HEK293 (cell line): Measurements from ENCODE around the gene CLASP2.

ENCODE experiments used
- GLIS1 ChIP-seq: fragments of 450-650 bp; formaldehyde crosslinking; IDR thresholded peaks from 2 replicates; pipeline ENCODE4 v1.5.1; 2016; ENCODE audit warnings: missing biosample characterization, missing genetic modification characterization
- ZBTB48 ChIP-seq: fragments of 450-650 bp; formaldehyde crosslinking; IDR thresholded peaks from 2 replicates; pipeline ENCODE4 v1.5.1; 2016; ENCODE audit warnings: missing biosample characterization, missing genetic modification characterization
- ZNF266 ChIP-seq: fragments of 450-650 bp; formaldehyde crosslinking; IDR thresholded peaks from 2 replicates; pipeline ENCODE4 v1.5.1; 2016; ENCODE audit warnings: missing biosample characterization, missing genetic modification characterization, low read depth
- ZNF324 ChIP-seq: fragments of 450-650 bp; formaldehyde crosslinking; IDR thresholded peaks from 2 replicates; pipeline ENCODE4 v1.5.1; 2016; ENCODE audit warnings: missing biosample characterization, missing genetic modification characterization
- ZSCAN16 ChIP-seq: fragments of 450-650 bp; formaldehyde crosslinking; IDR thresholded peaks from 2 replicates; pipeline ENCODE4 v1.5.1; 2016; ENCODE audit warnings: missing biosample characterization, missing genetic modification characterization
- TF ChIP-seq, protein P1 (sequence below): fragments of 450-650 bp; formaldehyde crosslinking; IDR thresholded peaks from 2 replicates; pipeline ENCODE4 v1.5.1; 2016; ENCODE audit warnings: missing biosample characterization, missing genetic modification characterization
- TF ChIP-seq, protein P2 (sequence below): fragments of 450-650 bp; formaldehyde crosslinking; IDR thresholded peaks from 2 replicates; pipeline ENCODE4 v1.5.1; 2016; ENCODE audit warnings: missing biosample characterization, missing genetic modification characterization
- TF ChIP-seq, protein P3 (sequence below): fragments of 450-650 bp; formaldehyde crosslinking; IDR thresholded peaks from 2 replicates; pipeline ENCODE4 v1.5.1; 2016; ENCODE audit warnings: missing biosample characterization, missing genetic modification characterization

DNA sequence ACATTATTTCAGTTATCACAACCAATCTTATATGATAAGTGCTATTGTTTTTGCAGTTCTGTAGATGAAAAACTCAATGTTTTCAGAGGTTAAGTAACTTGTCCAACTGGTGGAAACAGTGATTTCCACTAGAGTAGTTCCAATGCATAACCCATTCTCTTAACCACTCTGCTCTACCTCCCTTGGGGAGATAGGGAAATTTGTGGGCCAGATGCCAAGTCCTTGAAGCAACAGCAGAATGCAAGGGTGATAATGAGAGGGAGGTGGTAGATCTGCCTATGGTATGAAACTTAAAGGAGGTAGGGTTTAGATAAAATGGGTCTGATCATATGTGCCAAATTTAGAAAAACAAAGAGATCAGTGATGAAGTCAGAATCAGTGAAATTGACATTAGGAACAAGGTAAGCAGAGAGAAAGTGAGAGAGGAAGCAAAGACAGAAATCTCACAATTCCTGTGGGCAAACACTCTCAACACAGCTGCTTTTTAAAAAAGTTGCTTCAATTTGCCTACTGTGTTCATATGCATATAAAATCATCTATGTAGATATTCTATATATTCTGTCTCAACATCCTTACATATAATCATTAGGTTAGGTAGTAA, 227.3 kb downstream of the CLASP2 start:
- TF ChIP-seq, protein P1, sequence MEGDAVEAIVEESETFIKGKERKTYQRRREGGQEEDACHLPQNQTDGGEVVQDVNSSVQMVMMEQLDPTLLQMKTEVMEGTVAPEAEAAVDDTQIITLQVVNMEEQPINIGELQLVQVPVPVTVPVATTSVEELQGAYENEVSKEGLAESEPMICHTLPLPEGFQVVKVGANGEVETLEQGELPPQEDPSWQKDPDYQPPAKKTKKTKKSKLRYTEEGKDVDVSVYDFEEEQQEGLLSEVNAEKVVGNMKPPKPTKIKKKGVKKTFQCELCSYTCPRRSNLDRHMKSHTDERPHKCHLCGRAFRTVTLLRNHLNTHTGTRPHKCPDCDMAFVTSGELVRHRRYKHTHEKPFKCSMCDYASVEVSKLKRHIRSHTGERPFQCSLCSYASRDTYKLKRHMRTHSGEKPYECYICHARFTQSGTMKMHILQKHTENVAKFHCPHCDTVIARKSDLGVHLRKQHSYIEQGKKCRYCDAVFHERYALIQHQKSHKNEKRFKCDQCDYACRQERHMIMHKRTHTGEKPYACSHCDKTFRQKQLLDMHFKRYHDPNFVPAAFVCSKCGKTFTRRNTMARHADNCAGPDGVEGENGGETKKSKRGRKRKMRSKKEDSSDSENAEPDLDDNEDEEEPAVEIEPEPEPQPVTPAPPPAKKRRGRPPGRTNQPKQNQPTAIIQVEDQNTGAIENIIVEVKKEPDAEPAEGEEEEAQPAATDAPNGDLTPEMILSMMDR (tag by site-specific recombination) = no peak
- TF ChIP-seq ZNF324 (tag by site-specific recombination) (no peak), GLIS1 (tag by site-specific recombination) (no peak), ZNF266 (no peak), ZSCAN16 (tag by site-specific recombination) (no peak), ZBTB48 (no peak)
- TF ChIP-seq, protein P2, sequence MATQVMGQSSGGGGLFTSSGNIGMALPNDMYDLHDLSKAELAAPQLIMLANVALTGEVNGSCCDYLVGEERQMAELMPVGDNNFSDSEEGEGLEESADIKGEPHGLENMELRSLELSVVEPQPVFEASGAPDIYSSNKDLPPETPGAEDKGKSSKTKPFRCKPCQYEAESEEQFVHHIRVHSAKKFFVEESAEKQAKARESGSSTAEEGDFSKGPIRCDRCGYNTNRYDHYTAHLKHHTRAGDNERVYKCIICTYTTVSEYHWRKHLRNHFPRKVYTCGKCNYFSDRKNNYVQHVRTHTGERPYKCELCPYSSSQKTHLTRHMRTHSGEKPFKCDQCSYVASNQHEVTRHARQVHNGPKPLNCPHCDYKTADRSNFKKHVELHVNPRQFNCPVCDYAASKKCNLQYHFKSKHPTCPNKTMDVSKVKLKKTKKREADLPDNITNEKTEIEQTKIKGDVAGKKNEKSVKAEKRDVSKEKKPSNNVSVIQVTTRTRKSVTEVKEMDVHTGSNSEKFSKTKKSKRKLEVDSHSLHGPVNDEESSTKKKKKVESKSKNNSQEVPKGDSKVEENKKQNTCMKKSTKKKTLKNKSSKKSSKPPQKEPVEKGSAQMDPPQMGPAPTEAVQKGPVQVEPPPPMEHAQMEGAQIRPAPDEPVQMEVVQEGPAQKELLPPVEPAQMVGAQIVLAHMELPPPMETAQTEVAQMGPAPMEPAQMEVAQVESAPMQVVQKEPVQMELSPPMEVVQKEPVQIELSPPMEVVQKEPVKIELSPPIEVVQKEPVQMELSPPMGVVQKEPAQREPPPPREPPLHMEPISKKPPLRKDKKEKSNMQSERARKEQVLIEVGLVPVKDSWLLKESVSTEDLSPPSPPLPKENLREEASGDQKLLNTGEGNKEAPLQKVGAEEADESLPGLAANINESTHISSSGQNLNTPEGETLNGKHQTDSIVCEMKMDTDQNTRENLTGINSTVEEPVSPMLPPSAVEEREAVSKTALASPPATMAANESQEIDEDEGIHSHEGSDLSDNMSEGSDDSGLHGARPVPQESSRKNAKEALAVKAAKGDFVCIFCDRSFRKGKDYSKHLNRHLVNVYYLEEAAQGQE (tag by site-specific recombination) = no peak
- TF ChIP-seq, protein P3, sequence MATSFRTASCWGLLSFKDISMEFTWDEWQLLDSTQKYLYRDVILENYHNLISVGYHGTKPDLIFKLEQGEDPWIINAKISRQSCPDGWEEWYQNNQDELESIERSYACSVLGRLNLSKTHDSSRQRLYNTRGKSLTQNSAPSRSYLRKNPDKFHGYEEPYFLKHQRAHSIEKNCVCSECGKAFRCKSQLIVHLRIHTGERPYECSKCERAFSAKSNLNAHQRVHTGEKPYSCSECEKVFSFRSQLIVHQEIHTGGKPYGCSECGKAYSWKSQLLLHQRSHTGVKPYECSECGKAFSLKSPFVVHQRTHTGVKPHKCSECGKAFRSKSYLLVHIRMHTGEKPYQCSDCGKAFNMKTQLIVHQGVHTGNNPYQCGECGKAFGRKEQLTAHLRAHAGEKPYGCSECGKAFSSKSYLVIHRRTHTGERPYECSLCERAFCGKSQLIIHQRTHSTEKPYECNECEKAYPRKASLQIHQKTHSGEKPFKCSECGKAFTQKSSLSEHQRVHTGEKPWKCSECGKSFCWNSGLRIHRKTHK (tag by site-specific recombination) = no peak
